Body of pancreas (tissue), 4 donors: ENCODE data around the gene PLEKHA7. TPM values are rescaled to one million over a fixed set of nuclear protein-coding genes. Genes with fewer than 3 reads are reported as not detected.
"Not testable (repeated sequence)": the region's sequence is repeated elsewhere in the genome, so short reads cannot be mapped to it uniquely, and the experiment has no call there.

Experiments
- ATAC-seq: fragments of 150-250 bp; one replicate; pipeline ENCODE4 v1.9.1; 2016
- DNase-seq, 4 donors: peaks; one replicate each; pipeline ENCODE4 v3.0.0-alpha.2; 2019
- H3K27ac ChIP-seq, 4 donors: fragments of 200-600 bp; sonication (generic); 1 replicate in 3 of 4; 2 replicates in 1 of 4; pipeline versions ENCODE4 v1.5.1 to v1.6.1; 2016 to 2019; ENCODE audit warnings: mild to moderate bottlenecking in 1 of 4, mixed read lengths in 1 of 4, moderate library complexity in 1 of 4
- H3K27me3 ChIP-seq, 2 donors: fragments of 200-600 bp; sonication (generic); one replicate each; pipeline ENCODE4 v1.6.0; 2016; ENCODE audit warnings: mild to moderate bottlenecking in 1 of 2
- H3K36me3 ChIP-seq, 2 donors: fragments of 200-600 bp; sonication (generic); replicated peaks in 1 of 2; 2 replicates each; pipeline ENCODE4 v1.5.1; 2016; ENCODE audit warnings: low read depth in 2 of 2; ENCODE audit not compliant: insufficient read depth in 1 of 2
- H3K4me1 ChIP-seq: fragments of 200-600 bp; sonication (generic); one replicate; pipeline ENCODE4 v1.6.0; 2016
- H3K4me3 ChIP-seq, 2 donors: fragments of 200-600 bp; sonication (generic); 1 replicate in 1 of 2; 2 replicates in 1 of 2; pipeline ENCODE4 v1.5.1; 2016 to 2019
- H3K9me3 ChIP-seq, 3 donors: fragments of 200-600 bp; sonication (generic); 1 replicate in 2 of 3; 2 replicates in 1 of 3; pipeline ENCODE4 v1.5.1; 2016
- POLR2A ChIP-seq, 3 donors: fragments of 450-650 bp; IDR thresholded peaks; one replicate each; pipeline ENCODE4 v1.6.1; 2016; ENCODE audit warnings: antibody characterized with exemption in 3 of 3, mild to moderate bottlenecking in 2 of 3
- WGBS, 2 donors: methylation state at CpG; one replicate each; pipeline ENCODE4 v1.1.5; 2017; 5-methylcytosine and 5-hydroxymethylcytosine counted together
- intact Hi-C: fragments of 100-400 bp; cut with DNase I; formaldehyde crosslinking; loops from one replicate; pipeline ENCODE4 v1.15.1; 2023
- total RNA-seq, 2 donors: library from RNA; depleted of rRNA; stranded (reverse); fragments of >200 nt; gene quantifications; one replicate each; pipeline ENCODE4 v1.1.0, GENCODE V29; 2016
- TF ChIP-seq, protein P1 (sequence below), 7 experiments: fragments of 450-650 bp in 4 of 7; fragments of 200-600 bp in 3 of 7; sonication (generic) in 3 of 7; IDR thresholded peaks; one replicate each; pipeline ENCODE4 v1.5.1; 2016 to 2019; ENCODE audit warnings: antibody characterized with exemption in 7 of 7

Gene PLEKHA7
- total RNA-seq, 2 donors from 2014 or later, result 30.4 to 34.6 TPM

DNA sequence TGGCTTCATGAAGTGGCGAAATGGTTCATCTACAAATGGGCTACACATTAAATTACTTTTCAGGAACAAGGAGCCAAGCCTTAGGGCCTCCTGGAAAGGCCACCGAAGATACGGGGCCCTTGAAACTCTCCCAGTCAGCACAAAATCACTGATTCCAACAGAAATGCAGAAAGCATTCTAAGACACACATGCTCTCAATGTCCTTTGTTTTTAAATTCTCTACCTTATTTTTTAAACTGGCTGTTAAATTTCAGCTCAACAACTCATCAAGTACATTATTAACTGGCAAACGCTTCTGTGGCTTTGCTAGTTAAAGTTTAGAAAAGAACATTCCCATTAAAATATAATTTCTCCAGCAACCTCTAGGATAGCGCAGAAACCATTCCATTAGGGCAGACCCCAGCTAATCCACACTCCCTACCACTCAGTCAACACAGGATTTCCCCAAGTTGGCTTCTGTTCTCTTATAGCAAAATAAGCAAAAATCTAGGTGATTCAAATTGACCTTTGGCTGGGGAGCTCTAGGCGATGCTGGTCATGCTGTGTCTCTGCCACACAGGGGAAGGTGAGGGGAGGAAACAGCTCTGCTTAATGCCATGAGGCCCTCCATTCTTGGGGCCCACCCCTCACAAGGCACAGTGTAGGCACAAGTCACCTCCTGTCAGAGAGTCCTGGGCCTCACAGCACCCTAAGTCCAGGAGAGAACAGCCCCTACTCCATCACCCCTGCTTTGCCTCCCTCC is 47.1 kb downstream of the PLEKHA7 start:
- H3K9me3 ChIP-seq, result no peaks in the 10 kb centered on the region
- DNase-seq (no peak), ATAC-seq (peak; percentile 10)
- no peaks in the 10 kb centered on the region for H3K27me3 ChIP-seq
- H3K27ac ChIP-seq, result peak overlapping the region; percentile 10 to 68 (median 50)
- 33 to 40% methylated on average over 6 of the region's 6 CpGs for WGBS, 2 donors
- H3K36me3 ChIP-seq, result no peaks in the 10 kb centered on the region
- intact Hi-C loops, result no loop called here
- TF ChIP-seq POLR2A (IDR thresholded peaks at IDR 0.05), result no peak
- TF ChIP-seq, protein P1, sequence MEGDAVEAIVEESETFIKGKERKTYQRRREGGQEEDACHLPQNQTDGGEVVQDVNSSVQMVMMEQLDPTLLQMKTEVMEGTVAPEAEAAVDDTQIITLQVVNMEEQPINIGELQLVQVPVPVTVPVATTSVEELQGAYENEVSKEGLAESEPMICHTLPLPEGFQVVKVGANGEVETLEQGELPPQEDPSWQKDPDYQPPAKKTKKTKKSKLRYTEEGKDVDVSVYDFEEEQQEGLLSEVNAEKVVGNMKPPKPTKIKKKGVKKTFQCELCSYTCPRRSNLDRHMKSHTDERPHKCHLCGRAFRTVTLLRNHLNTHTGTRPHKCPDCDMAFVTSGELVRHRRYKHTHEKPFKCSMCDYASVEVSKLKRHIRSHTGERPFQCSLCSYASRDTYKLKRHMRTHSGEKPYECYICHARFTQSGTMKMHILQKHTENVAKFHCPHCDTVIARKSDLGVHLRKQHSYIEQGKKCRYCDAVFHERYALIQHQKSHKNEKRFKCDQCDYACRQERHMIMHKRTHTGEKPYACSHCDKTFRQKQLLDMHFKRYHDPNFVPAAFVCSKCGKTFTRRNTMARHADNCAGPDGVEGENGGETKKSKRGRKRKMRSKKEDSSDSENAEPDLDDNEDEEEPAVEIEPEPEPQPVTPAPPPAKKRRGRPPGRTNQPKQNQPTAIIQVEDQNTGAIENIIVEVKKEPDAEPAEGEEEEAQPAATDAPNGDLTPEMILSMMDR (IDR thresholded peaks at IDR 0.05), result no peak
- peaks cover 39% of the 10 kb centered on the region for H3K4me1 ChIP-seq
- no peak overlapping the region for H3K4me3 ChIP-seq

DNA sequence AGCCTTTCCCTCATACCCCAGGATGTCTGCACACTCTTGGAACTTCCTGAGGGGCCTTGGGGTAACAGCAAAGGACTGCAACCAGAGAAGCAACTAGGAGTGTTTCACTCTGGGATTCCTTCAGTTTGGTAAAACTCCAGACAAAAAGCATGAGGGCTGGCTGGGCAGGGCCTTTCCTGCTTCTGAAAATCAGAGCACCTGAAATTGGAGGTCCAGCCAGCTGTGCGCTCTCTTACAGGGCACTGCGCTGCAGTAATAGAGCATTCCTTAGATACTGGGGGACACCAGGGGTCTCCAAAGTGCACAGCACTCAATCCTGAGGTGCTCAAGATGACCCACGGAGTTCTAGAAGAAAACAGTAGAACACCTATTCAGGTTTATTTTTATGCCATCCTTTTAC is 49.7 kb downstream of the PLEKHA7 start:
- no peak overlapping the region for H3K4me3 ChIP-seq
- peaks cover 45% of the 10 kb centered on the region for H3K4me1 ChIP-seq
- H3K27ac ChIP-seq, result no peak overlapping the region
- no peaks in the 10 kb centered on the region for H3K27me3 ChIP-seq
- intact Hi-C loops, result no loop called here
- WGBS, 2 donors, result 91 to 94% methylated on average over 3 of the region's 3 CpGs
- TF ChIP-seq, protein P1 (IDR thresholded peaks at IDR 0.05), result no peak
- no peak for TF ChIP-seq POLR2A (IDR thresholded peaks at IDR 0.05)
- H3K9me3 ChIP-seq, result no peaks in the 10 kb centered on the region
- H3K36me3 ChIP-seq, result no peaks in the 10 kb centered on the region
- DNase-seq (no peak), ATAC-seq (no peak)

DNA sequence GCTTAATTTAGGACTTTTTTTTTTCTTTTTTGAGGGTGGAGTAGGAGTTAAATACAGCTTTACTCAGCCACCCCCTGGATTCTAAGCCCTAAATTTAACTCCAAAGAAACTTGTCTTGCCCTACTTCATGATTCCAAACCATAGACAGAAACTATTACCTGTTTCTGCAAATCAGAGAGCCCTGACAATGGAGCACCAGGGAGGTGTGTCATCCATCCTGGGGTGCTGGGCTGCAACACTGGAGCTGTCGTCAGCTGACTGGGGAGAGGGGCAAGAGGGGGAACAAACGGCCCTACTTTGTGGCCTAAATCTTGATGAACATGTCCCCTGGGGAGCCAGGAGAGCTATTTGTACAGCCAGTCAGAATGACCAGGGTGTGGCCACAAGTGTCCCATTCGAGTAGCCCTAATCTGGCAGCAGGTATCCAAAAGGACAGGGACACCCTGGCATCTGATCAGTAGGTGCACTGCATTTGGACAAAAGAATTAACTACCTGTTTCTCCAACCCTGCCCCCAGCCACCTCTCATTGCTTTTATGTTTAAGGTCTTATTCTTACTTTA is 50.8 kb downstream of the PLEKHA7 start:
- no peak for TF ChIP-seq POLR2A (IDR thresholded peaks at IDR 0.05)
- TF ChIP-seq, protein P1 (IDR thresholded peaks at IDR 0.05), result no peak
- H3K4me3 ChIP-seq, result no peak overlapping the region
- peaks cover 54% of the 10 kb centered on the region for H3K4me1 ChIP-seq
- no peaks in the 10 kb centered on the region for H3K36me3 ChIP-seq
- H3K9me3 ChIP-seq, result no peaks in the 10 kb centered on the region
- H3K27ac ChIP-seq, result no peak overlapping the region
- no peak for ATAC-seq
- no peaks in the 10 kb centered on the region for H3K27me3 ChIP-seq
- WGBS, 2 donors, result 67 to 69% methylated on average over 3 of the region's 3 CpGs
- no peak for DNase-seq
- intact Hi-C loops, result no loop called here

DNA sequence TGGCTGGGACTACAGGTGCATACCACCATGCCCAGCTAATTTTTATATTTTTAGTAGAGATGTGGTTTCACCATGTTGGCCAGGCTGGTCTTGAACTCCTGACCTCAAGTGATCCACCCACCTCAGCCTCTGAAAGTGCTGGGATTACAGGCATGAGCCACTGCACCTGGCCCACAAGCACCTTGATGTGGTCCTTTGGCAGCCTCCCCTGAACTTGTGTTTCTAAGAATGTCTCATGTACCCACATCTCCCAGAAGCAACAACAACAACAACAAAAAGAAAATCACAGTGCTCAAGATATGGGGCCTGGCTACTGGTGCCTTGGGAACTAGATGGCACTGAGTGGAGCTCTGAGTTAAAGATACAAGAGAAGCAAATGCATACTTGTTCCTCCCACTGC is 51.6 kb downstream of the PLEKHA7 start:
- DNase-seq, ATAC-seq, H3K4me3 ChIP-seq, H3K9me3 ChIP-seq, H3K36me3 ChIP-seq, H3K27ac ChIP-seq, intact Hi-C loops, H3K27me3 ChIP-seq: not testable (repeated sequence)
- peaks cover 49% of the 10 kb centered on the region for H3K4me1 ChIP-seq

DNA sequence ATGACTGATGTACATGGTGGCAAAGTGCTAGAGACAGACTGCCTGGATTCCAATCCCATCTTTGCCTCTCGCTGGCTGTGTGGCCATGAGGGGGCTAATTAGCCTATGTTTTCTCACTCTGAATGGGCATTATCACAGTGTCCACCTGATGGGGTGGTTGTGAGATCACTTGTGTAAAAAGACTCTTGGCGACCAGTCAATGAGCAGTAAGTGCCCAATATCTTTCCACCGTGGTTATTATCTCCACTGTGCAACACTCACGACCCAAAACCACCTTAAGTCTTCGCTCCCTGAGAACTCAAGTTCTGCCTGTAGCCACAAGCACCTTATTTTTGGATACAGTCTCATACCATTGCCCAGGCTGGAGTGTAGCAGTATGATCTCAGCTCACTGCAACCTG is 52.1 kb downstream of the PLEKHA7 start:
- ATAC-seq (no peak), DNase-seq (no peak)
- no peak overlapping the region for H3K4me3 ChIP-seq
- no peaks in the 10 kb centered on the region for H3K36me3 ChIP-seq
- intact Hi-C loops, result no loop called here
- no peak overlapping the region for H3K27ac ChIP-seq
- H3K27me3 ChIP-seq, result no peaks in the 10 kb centered on the region
- H3K4me1 ChIP-seq, result peaks cover 46% of the 10 kb centered on the region
- TF ChIP-seq POLR2A (IDR thresholded peaks at IDR 0.05), result no peak
- TF ChIP-seq, protein P1 (IDR thresholded peaks at IDR 0.05), result no peak
- WGBS, 2 donors, result 67 to 86% methylated on average over 5 of the region's 5 CpGs
- no peaks in the 10 kb centered on the region for H3K9me3 ChIP-seq
